Muscle layer of colon (tissue), 2 donors: Measurements from ENCODE around the gene CLEC16A.

ENCODE experiments used
- H3K27ac ChIP-seq: one replicate; pipeline ENCODE4 v1.7.0; 2013; ENCODE audit warnings: low read depth, mild to moderate bottlenecking, low read length, moderate library complexity
- H3K27me3 ChIP-seq, 2 donors: one replicate each; pipeline ENCODE4 v1.7.0; 2013; ENCODE audit warnings: low read length in 2 of 2, mild to moderate bottlenecking in 2 of 2; ENCODE audit not compliant: insufficient read depth in 2 of 2, control insufficient read depth in 1 of 2
- H3K36me3 ChIP-seq: one replicate; pipeline ENCODE4 v1.7.0; 2013; ENCODE audit warnings: mild to moderate bottlenecking, low read length; ENCODE audit not compliant: insufficient read depth
- H3K4me1 ChIP-seq: one replicate; pipeline ENCODE4 v1.7.0; 2013; ENCODE audit warnings: mild to moderate bottlenecking, low read length; ENCODE audit not compliant: insufficient read depth
- H3K4me3 ChIP-seq, 2 donors: one replicate each; pipeline ENCODE4 v1.7.0; 2013; ENCODE audit warnings: low read length in 2 of 2, low read depth in 1 of 2, mild to moderate bottlenecking in 1 of 2, moderate library complexity in 1 of 2
- H3K9ac ChIP-seq: one replicate; pipeline ENCODE4 v1.7.0; 2013; ENCODE audit warnings: low read length
- H3K9me3 ChIP-seq: one replicate; pipeline ENCODE4 v1.7.0; 2013; ENCODE audit warnings: mild to moderate bottlenecking, low read length
- donor health status: abdominal sarcoma.
- donor health status: Adenocarcinoma of cecum.

Gene CLEC16A

DNA sequence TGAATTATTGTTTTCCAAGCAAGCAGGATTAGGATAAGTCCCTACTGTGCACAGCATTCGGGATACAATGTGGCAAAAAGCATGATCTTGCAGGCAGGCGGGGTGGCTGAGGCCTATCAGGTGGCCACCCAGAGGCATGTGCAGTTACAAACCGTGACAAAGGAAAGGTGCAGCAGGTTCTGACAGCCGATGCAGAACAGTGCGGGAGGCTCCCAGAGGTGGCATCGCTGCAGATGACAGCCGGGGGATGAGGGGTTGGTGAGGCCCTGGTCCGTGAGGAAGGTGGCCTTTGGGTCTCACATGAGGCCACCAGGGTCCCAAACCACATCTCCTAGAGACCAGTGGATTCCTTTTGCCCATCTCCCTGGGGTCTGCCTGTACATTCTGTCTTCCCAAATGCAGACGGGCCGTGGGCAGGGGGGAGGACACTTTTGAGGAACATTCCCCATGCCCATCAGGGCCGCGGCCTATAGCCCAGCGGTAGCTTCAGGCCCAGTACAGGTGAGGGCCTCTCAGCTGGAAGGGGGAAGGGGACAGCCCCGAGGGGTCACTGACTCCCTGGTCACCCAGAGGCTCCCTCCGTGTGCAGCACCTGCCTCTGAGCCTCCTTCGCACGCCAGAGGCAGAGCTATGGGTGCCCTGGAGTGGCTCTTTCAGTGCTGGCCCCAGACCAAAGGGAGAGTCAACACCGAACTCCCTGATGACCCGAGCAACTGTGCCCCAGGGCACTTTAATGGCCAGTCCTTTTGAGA lies 226.5 kb downstream of the CLEC16A start:
- Histone ChIP-seq H3K9ac (no peak overlapping the region), H3K36me3 (peaks cover 27% of the 10 kb centered on the region), H3K27ac (no peak overlapping the region), H3K9me3 (no peaks in the 10 kb centered on the region), H3K27me3 (no peaks in the 10 kb centered on the region), H3K4me1 (no peaks in the 10 kb centered on the region), H3K4me3 (no peak overlapping the region)

DNA sequence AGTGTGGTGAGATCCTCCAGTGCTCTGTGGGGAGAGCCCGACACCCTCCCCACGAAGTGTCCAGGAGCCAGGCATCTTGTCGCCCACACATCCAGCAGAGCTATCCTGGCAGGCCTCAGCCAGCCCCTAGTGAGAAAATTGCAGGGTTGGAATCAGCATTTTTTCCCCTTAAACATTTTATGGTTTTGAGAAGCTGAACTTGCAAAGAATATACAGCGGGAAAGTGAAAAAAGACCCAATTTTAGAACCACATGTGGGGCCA lies 227.0 kb downstream of the CLEC16A start:
- no peak overlapping the region for H3K27ac ChIP-seq
- no peaks in the 10 kb centered on the region for H3K27me3 ChIP-seq
- H3K4me1 ChIP-seq = no peaks in the 10 kb centered on the region
- H3K36me3 ChIP-seq = peaks cover 26% of the 10 kb centered on the region
- no peaks in the 10 kb centered on the region for H3K9me3 ChIP-seq
- H3K4me3 ChIP-seq = no peak overlapping the region
- H3K9ac ChIP-seq = no peak overlapping the region

DNA sequence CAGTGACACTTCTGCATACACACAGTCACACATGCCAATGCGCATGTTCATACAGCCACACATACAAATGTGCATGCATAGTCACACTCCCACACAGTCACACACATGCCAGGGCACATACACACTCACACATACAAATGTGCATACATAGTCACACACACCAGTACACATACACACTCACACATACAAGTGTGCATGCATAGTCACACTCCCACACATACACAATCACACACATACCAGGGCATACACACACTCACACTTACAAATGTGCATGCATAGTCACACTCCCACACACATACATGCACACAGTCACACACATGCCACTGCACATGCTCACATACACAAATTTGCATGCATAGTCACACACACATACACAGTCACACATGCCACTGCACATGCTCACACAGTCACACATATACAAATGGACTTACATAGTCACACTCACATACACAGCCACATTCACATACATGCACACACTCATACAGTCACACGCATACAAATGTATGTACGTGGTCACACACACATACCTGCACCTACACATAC lies 227.5 kb downstream of the CLEC16A start:
- Histone ChIP-seq H3K36me3 (peaks cover 22% of the 10 kb centered on the region), H3K9ac (no peak overlapping the region), H3K27me3 (no peaks in the 10 kb centered on the region), H3K9me3 (no peaks in the 10 kb centered on the region), H3K27ac (no peak overlapping the region), H3K4me1 (no peaks in the 10 kb centered on the region), H3K4me3 (no peak overlapping the region)

DNA sequence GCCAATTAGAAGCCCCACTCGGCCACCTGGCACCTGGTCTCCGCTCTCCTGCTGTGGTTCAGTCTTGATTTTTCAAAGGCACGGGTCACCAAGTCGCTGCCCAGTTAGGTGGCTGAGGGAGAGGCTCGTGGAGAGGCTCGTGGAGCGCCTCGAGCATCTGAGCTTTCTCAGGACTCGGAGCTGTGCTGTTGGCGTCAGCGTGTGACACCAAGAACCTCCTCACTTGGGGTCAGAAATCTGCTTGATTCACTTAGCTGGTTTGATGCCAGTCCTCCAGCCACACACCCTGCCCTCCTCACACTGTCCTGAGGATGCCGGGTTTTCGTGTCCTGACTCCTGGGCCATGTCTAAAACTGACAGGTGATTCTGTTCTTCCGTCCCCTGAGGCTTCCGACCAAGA lies 229.1 kb downstream of the CLEC16A start:
- Histone ChIP-seq H3K27me3 (no peaks in the 10 kb centered on the region), H3K9me3 (no peaks in the 10 kb centered on the region), H3K36me3 (peaks cover 11% of the 10 kb centered on the region), H3K27ac (no peak overlapping the region), H3K9ac (no peak overlapping the region), H3K4me3 (no peak overlapping the region), H3K4me1 (no peaks in the 10 kb centered on the region)

DNA sequence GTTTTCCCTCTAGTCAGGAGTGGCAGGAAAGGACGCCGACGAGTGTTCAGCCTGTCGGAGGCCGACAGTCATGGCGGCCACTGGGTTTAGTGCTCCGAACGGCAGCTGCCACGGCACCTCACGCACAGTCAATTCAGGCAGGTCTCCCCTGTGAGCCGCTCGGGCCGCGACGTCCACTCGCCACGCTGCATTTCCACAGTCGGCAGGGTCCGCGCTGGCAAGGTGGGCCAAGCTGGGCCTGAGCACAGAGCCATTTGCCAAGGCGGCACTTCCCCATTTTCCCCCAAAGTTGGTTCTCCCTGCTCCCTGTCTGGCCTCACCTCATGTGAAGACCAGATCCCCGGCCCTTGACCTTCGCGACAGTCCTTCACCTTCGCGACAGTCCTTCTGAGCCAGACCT lies 229.8 kb downstream of the CLEC16A start:
- no peaks in the 10 kb centered on the region for H3K27me3 ChIP-seq
- H3K4me3 ChIP-seq = no peak overlapping the region
- peaks cover 12% of the 10 kb centered on the region for H3K36me3 ChIP-seq
- no peaks in the 10 kb centered on the region for H3K9me3 ChIP-seq
- H3K9ac ChIP-seq = no peak overlapping the region
- no peak overlapping the region for H3K27ac ChIP-seq
- H3K4me1 ChIP-seq = no peaks in the 10 kb centered on the region

DNA sequence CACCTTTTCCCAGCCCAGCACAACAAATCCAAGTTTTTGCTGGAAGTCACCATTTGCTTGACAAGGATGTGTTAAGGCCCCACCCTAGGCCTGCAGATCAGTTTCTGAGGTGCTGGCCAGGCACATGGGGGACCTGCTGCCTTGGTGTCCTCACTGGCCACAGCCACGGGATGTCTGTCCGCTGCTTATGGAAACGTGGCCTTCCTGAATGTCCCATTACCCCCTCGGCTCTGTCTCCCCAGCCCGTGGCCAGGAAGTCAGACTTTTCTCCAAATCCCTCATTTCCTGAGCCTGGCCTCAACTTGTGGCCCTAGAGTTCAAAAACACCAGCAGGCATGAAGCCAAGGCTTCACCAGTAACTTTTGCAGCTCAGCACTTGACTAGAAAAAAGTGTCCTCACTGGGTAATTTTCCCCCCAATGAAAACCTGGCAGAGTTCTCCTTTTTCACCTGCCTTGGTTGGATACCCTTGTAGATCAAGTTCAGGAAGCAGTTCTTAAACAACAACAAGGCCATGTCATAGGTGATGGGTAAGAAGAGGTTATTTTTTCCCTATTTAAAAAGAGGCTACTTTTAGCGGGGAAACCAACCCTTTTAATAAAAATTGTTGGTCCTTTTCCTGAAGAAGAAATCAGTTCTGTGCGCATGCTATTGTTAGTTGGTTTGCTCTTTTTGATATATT lies 230.9 kb downstream of the CLEC16A start:
- H3K9ac ChIP-seq = no peak overlapping the region
- no peaks in the 10 kb centered on the region for H3K27me3 ChIP-seq
- H3K4me1 ChIP-seq = no peaks in the 10 kb centered on the region
- peaks cover 21% of the 10 kb centered on the region for H3K36me3 ChIP-seq
- no peak overlapping the region for H3K27ac ChIP-seq
- no peaks in the 10 kb centered on the region for H3K9me3 ChIP-seq
- no peak overlapping the region for H3K4me3 ChIP-seq

DNA sequence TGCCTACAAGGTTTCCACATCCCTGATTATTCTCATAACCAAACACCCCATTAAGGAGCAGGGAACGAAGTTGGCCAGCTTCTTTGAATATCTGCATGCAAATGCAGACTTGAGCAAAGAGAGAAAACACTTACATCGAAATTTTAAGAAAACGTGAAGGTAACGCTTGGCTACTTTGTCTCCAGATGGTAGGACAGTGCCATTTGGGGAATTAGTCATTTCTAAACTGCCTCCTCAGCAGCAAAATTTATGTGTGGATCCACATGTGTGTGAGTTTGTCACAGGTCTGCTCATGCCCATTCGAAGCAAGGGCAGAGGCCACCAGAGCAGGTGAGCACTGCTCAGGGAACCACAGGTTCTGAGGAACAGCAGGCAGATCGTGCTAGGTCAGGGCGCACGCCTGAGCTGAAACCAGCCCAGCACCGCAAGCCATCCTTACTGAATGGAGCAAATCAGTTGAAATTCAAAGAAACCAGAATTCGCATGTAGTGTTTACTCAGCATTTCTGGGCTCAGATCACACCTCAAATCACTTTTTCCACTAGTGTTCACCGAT lies 231.5 kb downstream of the CLEC16A start:
- no peak overlapping the region for H3K9ac ChIP-seq
- no peaks in the 10 kb centered on the region for H3K9me3 ChIP-seq
- no peak overlapping the region for H3K4me3 ChIP-seq
- H3K36me3 ChIP-seq = peaks cover 26% of the 10 kb centered on the region
- H3K27ac ChIP-seq = no peak overlapping the region
- H3K4me1 ChIP-seq = no peaks in the 10 kb centered on the region
- H3K27me3 ChIP-seq = no peaks in the 10 kb centered on the region

DNA sequence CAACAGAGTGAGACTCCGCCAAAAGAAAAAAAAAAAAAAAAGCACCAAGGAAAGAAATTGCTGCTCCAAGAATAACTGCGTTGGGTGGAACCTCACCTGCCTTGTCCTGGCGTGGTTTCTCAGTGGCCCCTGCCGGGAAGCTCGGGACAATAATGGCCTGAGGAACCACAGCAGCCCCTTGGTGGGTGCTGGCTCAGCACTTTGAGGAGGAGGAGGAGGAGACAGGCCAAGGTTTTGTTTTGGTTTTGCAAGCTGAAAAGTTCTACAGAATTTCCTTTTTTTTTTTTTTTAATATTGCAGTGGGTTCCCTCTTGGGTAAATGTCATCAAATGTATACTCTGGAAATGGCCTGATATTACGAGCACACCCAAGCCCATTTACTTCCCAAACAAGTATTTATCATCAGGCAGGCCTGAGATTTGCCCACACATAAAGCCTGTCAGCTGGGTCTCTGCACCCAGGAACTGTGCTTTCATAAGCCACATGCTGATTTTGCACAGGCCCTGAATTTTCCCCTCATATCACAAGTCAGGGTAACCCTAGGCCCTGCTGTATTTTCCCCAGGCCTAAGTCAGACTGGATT lies 233.3 kb downstream of the CLEC16A start:
- Histone ChIP-seq H3K27ac (no peak overlapping the region), H3K36me3 (peaks cover 26% of the 10 kb centered on the region), H3K27me3 (no peaks in the 10 kb centered on the region), H3K4me1 (no peaks in the 10 kb centered on the region), H3K9ac (no peak overlapping the region), H3K9me3 (no peaks in the 10 kb centered on the region), H3K4me3 (no peak overlapping the region)

DNA sequence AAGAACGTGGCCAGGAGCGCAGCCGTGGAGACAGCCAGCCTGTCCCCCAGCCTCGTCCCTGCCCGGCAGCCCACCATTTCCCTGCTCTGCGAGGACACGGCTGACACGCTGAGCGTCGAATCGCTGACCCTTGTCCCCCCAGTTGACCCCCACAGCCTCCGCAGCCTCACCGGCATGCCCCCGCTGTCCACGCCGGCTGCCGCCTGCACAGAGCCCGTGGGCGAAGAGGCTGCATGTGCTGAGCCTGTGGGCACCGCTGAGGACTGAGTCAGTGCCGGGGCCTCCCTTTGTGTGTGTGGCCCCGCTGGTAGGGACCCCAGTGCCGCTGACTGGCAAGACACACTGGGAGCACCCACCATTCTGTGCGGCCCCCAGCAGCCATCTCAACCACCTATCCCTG lies 234.1 kb downstream of the CLEC16A start:
- Histone ChIP-seq H3K27ac (no peak overlapping the region), H3K9me3 (no peaks in the 10 kb centered on the region), H3K36me3 (peaks cover 21% of the 10 kb centered on the region), H3K27me3 (no peaks in the 10 kb centered on the region), H3K4me3 (no peak overlapping the region), H3K4me1 (no peaks in the 10 kb centered on the region), H3K9ac (no peak overlapping the region)

DNA sequence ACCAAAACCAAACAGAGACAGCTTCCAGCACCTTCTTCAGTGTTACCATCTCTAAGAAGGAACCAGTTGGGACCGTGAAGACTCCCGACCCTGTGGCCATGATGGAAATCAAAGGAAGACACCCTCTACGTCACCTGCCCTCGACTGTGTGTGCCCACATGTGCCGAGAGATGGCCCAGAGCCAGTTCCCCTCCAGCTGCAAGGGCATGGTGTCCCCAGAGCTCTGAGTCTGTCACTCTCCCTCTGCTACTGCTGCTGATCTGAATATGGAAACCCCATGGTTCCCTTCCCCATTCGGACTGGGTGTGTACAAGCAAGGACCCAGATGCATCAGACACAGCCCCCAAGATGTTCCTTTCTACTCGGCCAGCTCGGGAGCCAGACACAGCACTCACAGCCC lies 235.2 kb downstream of the CLEC16A start:
- Histone ChIP-seq H3K27me3 (no peaks in the 10 kb centered on the region), H3K27ac (no peak overlapping the region), H3K9ac (no peak overlapping the region), H3K9me3 (no peaks in the 10 kb centered on the region), H3K36me3 (peaks cover 15% of the 10 kb centered on the region), H3K4me1 (no peaks in the 10 kb centered on the region), H3K4me3 (no peak overlapping the region)

DNA sequence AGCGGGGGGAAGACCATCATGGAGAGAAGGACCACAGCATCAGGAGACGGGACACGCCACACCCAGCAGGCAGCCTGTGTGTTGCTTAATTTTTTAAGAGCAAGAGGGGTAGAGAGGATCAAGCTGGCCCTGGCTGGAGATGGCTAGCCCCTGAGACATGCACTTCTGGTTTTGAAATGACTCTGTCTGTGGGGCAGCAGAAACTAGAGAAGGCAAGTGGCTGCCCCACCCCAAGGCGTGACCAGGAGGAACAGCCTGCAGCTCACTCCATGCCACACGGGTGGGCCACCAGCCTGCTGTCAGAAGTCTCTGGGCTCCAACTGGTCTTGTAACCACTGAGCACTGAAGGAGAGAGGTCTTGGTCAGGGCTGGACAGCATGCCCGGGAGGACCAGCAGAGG lies 236.1 kb downstream of the CLEC16A start:
- H3K27me3 ChIP-seq = no peaks in the 10 kb centered on the region
- peaks cover 15% of the 10 kb centered on the region for H3K36me3 ChIP-seq
- no peaks in the 10 kb centered on the region for H3K9me3 ChIP-seq
- no peak overlapping the region for H3K4me3 ChIP-seq
- H3K4me1 ChIP-seq = no peaks in the 10 kb centered on the region
- no peak overlapping the region for H3K9ac ChIP-seq
- H3K27ac ChIP-seq = no peak overlapping the region
